HG02938 (cell line): ENCODE measurements around the gene RFC3.
"Not testable (repeated sequence)": the region's sequence is repeated elsewhere in the genome, so short reads cannot be mapped to it uniquely, and the experiment has no call there.

Source experiments
- ATAC-seq: cut with Tn5 transposase; IDR thresholded peaks from one replicate; pipeline ENCODE4 v1.9.1; 2021; ENCODE audit warnings: mild to moderate bottlenecking, moderate library complexity; ENCODE audit not compliant: unreplicated experiment

Gene RFC3

GRCh38 chr13:33806470-33807248 is 11.3 kb upstream of the RFC3 start:
- ATAC-seq = no peak

- not testable (repeated sequence) for ATAC-seq
Measured at GRCh38 chr13:33812829-33813228, 5.1 kb upstream of the RFC3 start.

GRCh38 chr13:33815011-33815550 is 2.9 kb upstream of the RFC3 start:
- no peak for ATAC-seq

- ATAC-seq = no peak
Measured at GRCh38 chr13:33816912-33817311, 1.0 kb upstream of the RFC3 start.

DNA sequence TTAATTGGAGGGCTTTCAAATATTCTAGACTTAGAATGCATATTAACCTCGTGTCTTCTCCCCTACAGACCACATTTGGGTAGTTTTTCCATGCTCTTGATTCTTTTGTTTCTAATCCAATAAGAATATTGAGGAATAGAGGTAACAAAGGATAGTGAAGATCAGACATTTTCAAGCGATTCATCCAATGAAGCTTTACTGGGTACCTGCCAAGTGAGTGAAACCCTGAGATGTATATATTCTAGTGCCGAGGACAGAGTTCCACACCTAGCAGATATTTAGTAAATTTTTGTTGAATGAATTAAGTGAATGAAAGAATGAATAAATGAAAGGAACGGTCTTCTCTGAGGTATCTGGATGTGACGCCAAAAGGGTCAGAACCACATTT is 442 bp upstream of the RFC3 start:
- peak; percentile 9 for ATAC-seq

DNA sequence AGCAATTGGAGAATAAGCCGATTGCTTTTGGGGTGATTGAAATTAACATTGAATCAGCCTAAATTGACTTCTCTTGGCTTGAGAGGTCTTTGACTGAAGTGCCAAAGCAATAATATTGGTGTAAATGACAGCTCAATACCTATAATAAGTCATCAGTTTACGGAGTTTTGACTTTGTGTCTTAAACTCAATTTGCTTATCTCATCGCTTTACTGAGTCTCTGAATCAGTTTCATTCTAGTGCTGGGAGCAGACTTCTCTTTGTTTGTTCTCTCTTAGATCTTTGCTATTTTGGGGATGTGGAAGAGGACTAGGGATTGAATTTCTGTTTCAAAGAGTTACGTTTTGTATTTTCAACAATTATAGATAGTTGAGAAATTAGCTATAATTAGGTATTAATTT is 7.1 kb downstream of the RFC3 start:
- no peak for ATAC-seq

DNA sequence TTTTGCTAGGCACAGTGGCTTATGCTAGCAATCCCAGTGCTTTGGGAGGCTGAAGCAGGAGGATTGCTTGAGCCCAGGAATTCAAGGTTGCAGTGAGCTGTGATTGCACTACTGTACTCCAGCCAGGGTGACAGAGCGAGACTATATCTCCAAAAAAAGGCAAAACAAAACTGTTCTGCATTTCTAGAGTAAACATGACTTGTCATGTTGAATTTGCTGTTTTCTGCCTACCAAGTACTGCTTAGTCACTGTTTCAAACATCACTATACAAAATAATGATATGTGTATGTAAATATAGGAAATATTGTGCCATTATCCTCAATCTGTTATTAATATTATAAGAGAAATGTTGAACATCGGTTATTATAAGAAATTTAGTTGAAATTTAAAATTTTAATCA is 9.2 kb downstream of the RFC3 start:
- no peak for ATAC-seq

DNA sequence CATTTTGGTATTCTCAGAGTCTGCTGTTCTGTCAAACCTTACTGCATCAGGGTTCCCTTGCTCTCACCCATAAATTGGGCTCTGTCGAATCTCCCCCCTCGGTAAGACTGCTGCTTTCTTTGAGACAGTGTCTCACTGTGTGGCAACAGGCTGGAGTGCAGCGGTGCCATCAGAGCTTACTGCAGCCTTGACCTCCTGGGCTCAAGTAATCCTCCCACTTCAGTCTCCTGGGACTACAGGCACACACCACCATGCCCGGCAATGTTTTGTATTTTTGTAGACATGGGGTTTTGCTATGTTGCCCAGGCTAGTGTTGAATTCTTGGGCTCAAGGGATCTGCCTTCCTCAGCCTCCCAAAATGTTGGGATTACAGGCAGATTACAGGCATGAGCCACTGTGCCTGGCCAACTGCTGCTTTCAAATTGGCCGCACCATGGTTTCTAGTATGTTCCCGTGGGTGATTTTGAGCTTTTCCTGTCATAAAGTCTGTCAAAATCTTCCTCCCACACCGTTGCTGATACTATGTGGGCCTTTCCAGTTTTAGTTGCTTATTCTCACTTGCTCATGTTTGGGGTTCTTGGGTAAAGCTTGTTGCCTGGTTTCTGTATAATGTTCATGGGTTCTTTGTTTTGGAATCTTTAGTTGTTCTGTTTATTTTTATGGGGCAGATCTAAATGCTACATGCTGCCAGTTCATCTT is 10.6 kb downstream of the RFC3 start:
- no peak for ATAC-seq

- ATAC-seq = no peak
Measured at GRCh38 chr13:33832872-33833271, 14.9 kb downstream of the RFC3 start.

DNA sequence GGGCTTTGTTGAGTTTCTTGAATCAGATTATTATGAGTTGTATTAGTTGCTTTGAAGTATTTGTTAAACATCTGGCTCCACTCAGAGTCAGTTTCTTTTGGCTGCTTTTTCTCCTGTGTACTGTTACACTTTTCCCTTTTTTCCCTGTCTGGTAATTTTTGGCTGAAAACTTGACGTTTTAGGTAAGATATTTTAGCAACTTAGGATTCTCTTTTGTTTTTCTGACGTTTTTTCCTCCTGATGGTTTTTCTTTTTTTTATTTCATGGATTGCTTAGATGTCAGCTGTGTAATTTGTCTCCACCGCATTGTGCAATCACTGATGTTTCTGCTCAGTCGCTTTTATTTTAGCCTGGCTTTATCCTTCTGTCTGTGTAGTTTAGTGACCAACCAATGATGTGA is 20.7 kb downstream of the RFC3 start:
- no peak for ATAC-seq

DNA sequence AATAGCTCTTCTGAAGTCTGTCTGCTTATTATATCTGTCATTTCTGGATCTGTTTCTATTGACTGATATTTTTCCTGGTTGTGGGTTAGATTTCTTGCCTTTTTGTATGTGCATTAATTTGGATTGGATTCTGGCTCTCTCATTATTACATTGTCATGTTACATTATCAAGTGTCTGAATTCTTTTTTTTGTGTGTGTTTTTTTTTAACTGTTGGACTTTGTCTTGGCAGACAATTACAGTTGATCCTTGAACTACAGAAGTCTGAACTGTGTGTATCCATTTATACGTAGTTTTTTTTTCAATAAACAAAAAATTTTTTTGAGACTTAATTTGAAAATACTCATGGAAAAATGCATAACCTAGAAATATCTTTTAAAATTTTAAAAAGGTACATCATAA is 22.5 kb downstream of the RFC3 start:
- no peak for ATAC-seq

GRCh38 chr13:33842207-33842606 is 24.3 kb downstream of the RFC3 start:
- ATAC-seq = no peak

DNA sequence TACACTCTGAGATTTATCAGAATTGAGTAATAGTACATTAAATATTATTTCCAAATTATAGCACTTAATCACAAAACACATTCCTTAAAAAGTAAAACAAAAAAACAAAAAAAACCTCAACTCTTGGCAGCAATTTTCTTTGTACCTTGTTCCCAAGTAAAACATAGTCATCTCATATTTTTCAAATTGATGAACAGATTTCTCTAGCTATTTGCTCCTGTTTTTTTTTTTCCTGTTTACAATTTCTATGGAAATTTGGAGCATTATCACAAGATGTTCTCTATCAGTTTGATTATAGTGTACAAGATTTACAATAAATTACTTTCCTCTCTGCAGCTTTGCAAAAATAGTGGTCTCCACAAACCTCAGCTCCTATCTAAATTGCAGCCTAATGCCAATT is 25.0 kb downstream of the RFC3 start:
- no peak for ATAC-seq

GRCh38 chr13:33845572-33846302 is 27.8 kb downstream of the RFC3 start:
- ATAC-seq = no peak

DNA sequence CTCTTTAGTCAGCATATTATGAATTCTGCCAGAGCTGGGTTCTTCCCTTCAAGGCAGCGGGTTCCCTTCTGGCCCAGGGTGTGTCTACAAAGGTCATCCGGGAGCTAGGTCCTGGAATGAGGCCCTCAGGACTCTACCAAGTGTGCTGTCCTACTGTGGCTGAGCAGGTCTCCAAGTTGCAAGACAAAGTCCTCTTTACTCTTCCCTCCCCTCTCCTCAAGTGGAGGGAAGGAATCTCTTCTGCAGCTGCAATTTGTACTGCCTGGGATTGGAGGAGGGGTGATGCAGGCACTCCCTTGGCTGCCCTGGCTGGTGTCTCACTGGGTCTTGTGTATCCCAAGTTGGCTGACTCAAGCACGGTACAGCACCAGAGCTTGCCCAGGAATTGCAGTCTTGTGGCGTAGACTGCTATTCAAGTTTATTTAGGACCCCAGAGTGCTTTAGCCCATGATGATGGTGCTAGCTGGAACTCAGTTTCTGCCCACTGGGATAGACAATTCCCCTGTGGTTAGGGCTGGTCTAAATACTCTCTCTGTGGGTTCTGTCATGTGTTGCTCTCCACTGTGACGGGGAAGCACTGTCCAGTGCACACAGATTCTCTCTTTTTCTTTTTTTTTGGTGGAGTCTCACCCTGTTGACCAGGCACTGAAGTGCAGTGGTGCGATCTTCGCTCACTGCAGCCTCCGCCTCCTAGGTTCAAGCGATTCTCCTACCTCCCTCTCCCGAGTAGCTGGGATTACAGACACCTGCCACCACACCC is 28.5 kb downstream of the RFC3 start:
- peak; percentile 82 for ATAC-seq

DNA sequence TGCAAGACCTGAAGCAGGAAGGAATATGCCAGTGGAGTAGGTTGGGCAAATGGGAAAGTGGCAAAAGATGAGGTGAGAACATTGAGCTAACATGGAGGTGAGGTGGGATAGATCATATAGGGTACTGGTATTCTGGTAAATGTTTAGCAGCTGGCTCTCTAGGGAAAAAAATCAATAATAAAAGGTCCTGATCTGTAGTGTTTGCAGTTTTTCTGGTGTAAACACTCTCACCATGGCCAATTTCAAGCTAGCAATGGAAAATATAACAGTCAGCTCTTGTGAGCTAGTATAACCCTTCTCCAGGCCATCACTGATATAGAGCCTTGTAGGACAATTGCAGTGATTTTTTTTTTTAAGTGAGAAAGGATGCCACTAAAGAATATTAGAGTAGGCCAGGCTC is 31.3 kb downstream of the RFC3 start:
- no peak for ATAC-seq

- ATAC-seq = no peak
Measured at GRCh38 chr13:33855371-33855895, 37.5 kb downstream of the RFC3 start.

DNA sequence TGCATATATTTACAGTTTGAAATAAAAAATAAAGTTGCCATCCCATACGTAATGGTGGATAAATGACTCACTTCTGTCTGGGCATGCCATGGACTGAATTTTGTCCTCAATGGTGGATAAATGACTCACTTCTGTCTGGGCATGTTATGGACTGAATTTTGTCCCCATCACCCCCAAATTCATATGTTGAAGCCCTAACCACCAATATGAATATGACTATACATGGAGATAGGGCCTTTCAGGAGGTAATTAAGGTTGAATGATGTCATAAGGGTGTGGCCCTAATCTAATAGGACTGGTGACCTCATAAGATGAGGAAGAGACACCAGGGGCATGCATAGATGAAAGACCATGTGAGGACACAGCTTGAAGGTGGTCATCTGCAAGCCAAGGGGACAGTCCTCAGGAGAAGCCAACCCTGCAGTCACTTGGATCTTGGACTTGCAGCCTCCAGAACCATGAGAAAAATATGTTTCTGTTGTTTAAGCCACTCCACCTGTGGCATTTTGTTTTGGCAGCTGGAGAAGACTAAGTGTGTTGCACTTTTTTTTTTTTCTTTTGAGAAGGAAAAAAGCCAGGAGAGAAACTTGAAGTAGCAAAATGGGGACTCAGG is 41.8 kb downstream of the RFC3 start:
- ATAC-seq = no peak

GRCh38 chr13:33860526-33860925 is 42.6 kb downstream of the RFC3 start:
- no peak for ATAC-seq

- ATAC-seq = no peak
Measured at GRCh38 chr13:33862016-33862415, 44.1 kb downstream of the RFC3 start.
